ENCODE data around the gene C10orf62.
"Not testable (repeated sequence)": the region's sequence is repeated elsewhere in the genome, so short reads cannot be mapped to it uniquely, and the experiment has no call there.

Gene C10orf62

DNA sequence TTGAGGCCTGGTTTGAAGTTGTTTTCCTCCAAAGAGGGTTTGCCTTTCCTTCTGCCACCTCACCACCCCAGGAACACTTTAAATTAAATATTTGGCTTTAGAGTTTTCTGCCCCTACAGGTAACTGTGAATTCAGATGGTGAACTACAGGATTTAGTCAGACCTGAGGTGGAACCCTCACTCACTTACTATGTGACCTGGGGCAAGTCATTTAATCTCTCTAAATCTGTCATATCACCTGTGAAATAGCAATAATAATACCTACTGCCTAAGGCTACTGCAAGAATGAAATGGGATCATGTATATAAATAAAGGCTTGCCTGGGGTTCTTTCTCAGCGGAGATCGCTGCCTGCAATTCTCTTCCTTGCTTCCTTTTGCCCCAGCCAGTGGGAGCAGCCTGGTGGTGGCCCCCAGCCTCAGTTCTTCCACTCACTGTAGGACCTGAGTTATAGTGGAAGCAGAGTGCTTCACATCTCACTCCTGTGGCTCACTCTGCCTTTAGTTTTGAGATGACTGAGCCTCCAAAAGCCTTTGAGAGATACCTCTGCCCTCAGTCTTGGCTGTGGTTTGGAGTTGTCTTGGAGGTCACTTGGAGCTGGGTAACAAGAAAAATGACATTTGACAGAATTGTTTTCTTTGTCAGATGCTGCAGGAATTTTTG, 23.1 kb upstream of the C10orf62 start:
- no peak for DNase-seq

DNA sequence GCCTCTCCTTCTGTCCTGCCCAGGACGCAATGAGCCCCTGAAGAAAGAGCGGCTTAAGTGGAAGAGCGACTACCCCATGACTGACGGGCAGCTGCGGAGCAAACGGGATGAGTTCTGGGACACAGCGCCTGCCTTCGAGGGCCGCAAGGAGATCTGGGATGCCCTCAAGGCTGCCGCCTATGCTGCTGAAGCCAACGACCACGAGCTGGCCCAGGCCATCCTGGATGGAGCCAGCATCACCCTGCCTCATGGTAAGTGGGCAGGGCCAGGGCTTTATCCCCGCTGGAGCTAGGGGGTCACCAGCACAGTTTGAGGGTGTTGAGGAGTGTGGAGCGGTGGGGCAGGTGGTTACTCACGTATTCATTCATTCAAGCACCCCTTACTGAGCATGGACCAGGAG, 21.6 kb upstream of the C10orf62 start:
- no peak for DNase-seq

DNA sequence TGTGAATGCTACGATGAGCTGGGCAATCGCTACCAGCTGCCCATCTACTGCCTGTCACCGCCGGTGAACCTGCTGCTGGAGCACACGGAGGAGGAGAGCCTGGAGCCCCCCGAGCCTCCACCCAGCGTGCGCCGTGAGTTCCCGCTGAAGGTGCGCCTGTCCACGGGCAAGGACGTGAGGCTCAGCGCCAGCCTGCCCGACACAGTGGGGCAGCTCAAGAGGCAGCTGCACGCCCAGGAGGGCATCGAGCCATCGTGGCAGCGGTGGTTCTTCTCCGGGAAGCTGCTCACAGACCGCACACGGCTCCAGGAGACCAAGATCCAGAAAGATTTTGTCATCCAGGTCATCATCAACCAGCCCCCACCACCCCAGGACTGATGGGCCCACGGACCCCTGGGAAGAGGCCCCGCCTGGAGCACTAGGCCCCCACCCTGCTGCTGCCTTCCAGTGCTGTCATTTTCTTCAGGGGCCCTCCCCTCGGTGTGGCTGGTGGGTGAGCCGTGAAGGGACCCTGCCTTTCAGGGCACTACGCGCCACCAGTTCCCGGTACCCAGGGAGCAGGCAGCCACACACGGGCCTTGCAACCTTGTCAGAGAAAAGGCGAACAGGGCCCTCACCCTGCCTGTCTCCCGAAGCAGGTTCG, 19.3 kb upstream of the C10orf62 start:
- DNase-seq: no peak

DNA sequence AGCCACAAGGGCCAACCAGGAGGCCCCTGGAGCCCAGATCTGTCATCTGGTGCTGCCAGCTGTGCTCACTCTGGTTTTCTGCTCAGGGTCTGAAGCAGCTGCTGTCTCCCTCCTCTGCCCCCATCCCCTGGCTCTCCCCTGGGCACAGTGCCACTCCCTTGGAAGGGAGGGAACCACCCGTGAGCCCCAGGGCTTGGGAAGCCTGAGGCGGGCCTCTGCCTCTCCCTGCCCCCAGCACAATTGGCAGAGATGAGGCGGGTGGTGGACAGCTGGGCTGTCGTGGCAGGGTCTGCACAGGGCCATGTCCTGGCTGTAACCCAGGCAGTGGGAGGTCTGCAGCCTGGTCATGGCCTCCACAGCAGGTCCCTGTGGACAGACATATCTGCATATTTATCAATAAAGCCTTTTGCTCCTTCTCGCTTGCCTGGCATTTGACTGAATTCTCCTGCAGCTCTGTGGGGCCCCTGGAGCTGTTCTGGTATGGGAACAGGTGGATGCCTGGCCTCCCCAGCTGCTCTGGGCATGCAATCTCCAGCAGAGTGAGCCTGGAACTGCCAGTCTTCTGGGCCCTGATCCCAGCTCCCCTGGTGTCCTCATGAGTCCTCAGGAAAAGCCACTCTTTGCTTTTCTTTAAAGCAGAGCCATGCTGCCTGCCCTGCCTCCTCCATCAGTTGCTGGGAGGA, 18.6 kb upstream of the C10orf62 start:
- no peak for DNase-seq

DNA sequence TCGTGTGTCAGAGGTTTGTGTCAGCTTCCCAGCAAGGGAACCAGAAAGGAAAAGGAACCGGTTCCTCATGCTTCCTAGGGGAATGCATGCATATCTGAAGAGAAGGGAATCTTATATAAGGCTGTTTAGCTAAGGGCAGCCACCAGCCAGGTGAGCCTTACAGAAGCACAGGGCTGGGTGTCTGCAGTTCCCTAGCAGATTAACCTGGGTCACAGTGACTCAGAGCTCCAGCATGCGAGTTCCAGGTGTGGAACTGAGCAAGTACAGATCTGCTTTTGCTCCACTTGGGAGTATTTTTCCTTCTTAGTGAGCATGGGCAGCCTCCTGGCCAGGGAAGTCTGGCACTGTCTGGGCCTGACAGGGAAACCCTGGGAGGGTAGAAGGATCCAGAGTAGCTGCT, 17.9 kb upstream of the C10orf62 start:
- DNase-seq: no peak

DNA sequence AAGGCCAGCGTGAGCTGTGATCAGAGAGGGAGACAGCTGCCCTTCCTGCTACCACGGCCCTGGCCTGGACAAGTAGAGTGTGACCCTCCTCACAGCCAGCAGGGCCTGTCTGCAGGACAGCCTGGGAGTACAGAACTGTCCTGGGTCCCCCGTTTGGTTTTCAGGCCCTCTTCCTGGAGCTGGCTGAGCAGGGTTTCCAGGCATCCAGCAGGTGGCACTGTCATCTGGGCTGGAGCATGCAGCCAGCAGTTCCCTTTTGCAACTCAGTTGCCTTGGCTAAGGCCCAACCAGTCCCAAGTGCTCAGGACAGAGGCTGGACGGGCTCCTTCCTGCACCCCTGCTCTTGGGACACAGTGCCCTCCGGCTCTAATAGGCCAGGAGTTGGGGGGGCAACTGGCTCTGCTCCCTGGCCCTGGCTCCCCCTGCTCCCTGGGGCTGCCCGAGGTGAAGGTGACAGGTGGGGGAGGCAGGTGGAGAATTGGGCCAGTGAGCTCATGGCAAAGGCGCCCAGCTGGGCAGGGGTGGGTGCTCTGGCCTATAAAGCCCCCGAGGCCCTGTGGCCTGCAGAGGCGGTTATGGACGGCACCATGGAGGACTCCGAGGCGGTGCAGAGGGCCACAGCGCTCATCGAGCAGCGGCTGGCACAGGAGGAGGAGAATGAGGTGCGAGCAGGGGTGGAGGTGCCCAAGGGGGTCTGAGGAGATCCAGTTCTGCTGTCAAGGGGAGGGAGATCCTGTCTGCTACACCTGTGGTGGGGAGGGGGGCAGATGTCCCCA, 17.1 kb upstream of the C10orf62 start, which contains the start of gene ANKRD2:
Gene ANKRD2, plus strand, starts transcription at position 566 of the 776 bp plus-strand sequence. Its CDS starts 10 bp downstream, at position 576.
- DNase-seq: peak; percentile 83

DNA sequence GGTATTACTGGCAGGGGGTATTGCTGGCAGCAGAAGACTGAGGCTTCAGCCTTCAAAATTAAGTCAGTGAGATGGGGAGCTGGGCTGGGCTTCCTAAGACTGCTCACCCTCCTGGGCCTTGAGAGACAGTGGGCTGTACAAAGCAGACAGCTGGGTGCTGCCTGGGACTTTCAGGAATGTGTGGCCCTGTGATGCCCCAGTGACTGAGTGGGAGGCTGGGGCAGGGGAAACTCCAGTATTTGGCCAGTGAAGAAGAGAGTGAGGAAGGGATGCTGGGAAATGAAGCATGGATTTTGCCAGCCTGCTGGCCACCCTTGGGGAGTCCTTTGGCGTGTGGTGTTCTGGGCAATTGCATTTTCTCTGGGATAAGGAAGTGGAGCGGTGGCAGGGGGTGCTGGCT, 16.5 kb upstream of the C10orf62 start:
- no peak for DNase-seq

DNA sequence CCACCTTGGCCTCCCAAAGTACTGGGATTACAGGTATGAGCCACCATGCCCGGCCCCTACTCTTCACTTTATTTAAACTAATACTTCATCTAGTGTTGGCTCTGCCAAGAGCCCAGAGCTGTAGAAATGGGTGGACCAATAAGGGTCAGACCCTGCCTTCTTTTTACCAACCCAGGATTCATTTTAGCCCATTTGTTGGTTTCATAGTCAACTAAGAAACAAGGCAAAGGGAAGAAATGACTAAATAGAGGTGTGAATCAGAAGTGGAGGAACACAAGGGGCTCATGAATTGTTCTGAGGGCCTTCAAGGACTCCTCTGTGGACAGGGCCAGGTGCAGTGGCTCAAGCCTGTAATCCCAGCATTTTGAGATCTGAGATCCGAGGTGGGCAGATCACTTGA, 15.8 kb upstream of the C10orf62 start:
- DNase-seq: no peak

DNA sequence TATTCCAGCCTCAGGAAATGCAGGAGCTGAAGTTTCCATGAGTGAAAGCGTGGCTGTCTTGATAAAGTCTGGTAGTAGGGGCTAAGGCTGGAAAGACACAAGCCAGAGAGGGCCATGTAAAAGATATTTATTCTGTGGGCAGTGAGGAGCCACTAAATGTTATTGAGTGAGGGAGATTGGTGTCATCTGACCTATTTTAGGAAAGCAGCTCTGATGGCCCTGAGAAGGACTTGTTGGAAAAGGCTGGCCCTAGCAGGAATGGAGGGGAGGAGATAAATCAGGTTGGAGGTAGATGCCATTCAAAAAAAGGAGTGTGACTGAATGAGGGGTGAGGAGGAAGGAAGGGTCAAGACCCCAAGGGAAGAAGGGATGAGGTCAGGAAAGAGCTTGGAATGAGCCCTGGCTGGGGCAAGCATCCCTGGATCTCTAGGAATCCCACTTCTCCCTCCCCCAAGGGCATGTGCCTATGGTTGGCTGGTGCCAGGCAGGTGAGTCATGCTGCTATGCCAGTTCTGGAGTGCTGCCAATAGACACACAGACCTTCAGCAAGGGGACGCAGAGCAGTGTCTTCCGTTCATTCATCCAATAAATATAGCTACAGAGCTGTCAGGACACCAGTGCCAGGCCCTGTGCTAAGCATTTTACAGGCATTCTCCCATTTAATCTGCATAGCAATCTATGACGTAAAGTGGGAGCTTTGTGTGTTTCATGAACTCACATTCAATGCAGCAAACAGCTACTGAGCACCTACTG, 15.0 kb upstream of the C10orf62 start:
- no peak for DNase-seq

DNA sequence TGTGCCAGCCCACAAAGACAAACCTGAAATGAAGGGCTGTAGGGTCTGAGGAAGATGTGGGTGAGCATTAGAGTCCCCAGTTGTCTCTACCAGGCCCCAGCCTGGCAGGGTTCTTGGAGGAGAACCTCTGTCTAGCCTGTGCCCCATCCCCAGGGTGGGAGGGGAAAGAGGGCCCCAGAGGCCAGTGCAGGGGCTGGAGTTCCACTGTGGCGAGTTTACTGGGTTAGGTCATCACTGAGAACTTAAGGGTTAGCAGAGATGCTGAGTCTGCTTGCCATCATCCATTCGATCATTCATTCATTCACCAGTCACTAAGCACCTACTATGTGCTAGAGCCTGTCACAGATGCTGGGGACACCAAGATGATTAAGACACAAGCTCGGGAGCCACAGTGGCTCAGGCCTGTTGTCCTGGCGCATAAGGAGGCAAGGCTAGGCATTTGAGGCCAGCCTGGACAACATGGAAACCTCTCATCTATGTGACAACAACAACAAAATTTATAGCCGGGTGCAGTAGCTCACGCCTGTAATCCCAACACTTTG, 14.3 kb upstream of the C10orf62 start:
- no peak for DNase-seq

DNA sequence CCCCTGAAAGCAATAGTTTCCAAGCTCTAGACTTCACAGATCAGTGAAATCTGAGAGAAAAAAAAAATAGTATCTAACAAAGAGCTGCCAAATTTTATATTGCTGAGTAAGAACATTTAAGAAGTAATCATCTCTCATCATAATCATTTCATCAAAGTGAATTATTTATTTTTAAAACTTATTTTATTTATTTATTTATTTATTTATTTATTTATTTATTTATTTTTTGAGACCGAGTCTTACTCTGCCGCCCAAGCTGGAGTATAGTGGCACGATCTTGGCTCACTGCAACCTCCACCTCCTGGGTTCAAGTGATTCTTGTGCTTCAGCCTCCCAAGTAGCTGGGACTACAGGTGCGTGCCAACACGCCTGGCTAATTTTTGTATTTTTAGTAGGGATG, 13.0 kb upstream of the C10orf62 start:
- DNase-seq: not testable (repeated sequence)

DNA sequence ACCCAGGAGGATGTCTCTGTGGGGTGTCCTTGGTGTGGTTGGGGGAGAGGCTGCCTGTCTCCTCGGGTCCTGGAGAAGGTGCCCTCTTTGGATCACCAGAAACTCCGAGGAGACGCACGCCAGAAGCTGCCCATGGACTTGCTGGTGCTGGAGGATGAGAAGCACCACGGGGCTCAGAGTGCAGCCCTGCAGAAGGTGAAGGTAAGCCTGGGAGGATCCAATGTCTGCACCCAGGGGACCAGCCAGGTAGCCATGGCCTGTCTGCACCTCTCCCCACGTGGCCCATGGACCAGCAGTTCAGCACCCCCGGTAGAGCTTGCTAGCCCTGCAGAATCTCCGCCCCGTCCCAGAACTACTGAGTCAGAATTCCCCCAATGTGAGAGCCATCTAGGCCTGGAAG, 11.8 kb upstream of the C10orf62 start:
- DNase-seq: no peak

DNA sequence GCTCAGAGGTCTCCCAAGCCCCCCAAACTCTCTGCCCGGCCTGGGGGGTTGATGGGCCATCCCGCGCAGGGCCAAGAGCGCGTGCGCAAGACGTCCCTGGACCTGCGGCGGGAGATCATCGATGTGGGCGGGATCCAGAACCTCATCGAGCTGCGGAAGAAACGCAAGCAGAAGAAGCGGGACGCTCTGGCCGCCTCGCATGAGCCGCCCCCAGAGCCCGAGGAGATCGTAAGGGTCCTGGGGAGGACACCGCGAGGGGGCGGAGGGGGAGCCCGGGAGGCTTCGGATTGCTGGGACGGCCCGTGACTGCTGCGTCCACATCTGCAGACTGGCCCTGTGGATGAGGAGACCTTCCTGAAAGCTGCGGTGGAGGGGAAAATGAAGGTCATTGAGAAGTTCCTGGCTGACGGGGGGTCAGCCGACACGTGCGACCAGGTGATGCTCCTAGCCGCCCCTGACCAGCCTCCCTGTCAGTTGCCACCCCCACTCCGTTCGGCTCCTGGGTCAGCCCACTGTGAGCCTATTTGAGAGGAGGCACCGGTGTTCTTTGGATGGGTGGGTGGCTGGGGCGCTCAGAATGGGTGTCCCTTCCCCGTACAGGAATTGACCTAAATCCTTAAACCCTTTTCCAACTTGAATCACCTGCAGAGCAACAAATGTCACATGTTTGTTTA, 11.2 kb upstream of the C10orf62 start:
- no peak for DNase-seq

DNA sequence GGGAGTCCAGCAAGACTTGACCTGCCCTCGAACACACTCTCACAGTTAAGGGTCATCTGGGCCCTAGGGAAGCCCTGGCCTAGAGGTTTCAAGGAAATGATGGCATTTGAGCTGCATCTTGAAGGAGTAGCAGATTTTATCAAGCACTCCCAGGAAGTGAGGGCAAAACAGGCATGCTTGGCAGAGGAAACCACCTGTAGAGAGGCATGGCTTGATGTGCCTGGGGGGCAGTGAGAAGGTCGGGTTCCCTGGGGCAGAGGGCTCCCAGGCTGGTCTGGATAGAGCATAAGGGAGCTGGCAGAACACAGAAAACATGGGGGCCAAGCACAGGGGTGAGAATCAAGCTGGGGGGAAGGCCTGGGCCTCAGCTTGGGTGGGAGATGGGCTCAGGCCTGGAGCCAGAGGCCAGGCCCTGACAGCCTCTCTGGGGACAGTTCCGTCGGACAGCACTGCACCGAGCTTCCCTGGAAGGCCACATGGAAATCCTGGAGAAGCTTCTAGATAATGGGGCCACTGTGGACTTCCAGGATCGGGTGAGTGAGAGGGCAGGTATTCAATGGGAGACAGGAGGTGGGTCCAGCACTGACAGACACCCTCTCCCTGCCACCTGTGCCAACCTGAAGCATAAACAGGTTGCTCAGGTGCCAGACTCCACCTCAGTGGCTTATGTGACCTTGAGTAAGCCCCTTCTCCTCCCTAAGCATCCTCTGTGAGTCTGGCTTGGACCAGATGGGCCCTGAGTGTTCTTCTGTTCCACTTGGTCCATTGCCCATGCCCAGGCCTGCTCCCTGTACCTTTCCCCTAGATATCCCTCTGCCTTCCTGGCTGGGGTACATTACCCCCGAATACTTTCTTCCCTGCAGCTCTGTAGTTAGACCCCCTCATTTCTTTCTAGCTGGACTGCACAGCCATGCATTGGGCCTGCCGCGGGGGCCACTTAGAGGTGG, 8.8 kb upstream of the C10orf62 start:
- no peak for DNase-seq

DNA sequence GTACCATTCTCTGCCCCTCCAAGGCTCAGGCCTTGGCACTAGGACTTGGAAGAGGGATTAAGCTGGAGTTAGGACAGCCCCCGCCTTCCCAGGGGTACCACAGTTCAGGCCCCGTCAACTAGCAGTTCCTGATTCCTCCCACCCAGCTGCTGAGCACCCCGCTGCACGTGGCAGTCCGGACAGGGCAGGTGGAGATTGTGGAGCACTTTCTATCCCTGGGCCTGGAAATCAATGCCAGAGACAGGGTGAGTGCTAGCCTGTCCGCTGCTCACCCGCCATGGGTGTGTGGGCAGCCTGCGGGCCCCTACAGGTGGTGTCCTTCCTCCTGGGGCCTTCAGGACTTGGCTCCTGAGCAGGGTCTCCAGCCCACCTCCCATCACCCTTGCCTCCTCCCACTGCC, 7.4 kb upstream of the C10orf62 start:
- no peak for DNase-seq

DNA sequence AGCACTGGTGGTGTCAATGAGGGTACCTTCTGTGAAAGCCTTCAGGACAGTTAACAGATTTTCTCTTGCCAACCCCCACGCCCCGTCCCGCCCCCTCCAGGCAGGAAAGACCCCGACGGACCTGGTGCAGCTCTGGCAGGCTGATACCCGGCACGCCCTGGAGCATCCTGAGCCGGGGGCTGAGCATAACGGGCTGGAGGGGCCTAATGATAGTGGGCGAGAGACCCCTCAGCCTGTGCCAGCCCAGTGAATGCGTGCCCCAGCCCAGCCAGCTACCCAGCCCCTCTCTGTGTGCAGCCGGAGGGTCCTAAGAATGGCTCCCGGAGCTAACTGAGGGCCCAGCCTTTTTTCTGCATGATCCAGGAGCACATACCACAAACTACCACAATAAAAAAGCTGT, 6.0 kb upstream of the C10orf62 start:
- DNase-seq: no peak

DNA sequence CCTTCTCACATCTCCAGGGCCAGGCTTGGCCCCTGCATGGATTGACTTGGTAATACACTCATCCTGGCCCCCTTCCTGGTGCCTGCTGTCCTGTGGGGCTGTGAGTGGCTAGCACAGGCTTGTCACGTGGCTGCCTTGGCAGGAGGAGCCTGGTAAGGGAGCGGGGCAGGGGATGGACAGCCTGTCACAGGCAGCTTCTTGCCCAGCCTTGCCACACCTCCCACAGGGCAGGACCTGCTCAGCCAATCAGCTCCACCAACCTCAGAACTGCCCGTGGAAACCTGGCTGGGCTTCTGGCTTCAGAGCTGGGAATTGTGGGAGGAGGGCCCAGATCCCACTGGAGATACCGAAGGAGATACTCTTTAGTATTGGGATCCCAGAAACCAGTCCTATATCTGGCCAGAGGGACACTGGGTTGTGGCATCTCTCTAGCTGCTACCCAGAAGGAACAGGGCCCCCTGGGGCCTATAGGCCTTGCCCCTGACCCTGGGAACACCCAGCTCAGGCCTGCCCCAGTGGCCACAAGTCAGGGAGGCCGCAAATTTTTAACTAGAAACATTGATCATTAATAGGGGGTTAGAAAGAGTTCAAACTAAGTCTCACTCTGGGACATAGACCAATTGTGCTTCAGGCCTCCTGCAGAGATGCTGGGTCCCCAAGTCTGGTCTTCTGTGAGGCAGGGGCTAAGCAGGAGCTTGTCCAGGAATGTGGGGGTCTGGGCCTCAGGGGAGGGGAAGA, 5.3 kb upstream of the C10orf62 start, which contains the start of gene HOGA1:
Gene HOGA1, plus strand, starts transcription at position 330 of the 738 bp plus-strand sequence. Its CDS starts 315 bp downstream, at position 645.
- DNase-seq: no peak

DNA sequence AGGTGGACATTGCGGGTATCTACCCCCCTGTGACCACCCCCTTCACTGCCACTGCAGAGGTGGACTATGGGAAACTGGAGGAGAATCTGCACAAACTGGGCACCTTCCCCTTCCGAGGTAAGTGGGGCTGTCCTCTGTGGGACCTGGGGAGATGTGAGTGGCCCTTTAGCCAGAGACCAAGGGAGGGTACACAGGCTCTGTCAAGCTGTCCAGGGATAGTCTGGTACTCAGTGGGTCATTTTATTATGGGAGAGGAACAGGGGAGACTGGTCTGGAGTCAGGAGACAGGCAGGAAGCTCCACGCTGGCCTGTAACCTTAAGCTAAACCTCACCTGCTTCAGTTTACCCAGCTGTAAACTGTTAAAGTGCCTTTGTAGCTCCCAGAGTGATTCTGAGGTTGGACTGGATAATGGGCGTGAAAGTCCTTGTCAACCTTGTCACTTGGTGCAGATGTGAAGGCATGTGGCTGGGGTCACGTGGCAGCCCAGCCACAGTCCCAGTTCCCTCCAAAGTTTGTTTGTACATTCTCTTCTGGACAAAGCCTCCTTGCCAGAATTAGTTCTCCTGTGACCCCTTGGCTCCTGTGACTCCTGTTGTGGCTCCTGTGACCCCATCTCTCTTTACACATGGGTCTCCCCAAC, 4.6 kb upstream of the C10orf62 start:
- DNase-seq: no peak

DNA sequence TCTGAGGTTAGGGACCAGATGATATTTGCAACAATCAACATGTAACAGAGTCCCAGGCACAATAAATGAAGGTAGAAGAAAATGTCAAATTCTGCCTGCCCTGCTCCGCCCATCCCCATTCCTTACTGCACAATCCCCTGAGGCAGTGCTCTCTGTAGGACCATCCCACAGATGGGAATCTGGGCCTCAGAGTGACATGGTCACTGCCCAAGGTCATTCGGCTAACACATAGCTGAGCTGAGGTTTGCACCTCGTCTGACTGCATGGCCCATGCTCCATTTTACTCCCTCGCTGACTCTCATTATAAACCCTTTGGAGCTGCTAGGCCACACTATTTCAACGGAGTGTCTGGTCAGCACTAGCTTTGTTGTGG, 4.1 kb upstream of the C10orf62 start:
- DNase-seq: no peak
